Keratinocyte (primary cell): ENCODE data around the gene GLRX5. TPM values are rescaled to one million over a fixed set of nuclear protein-coding genes. Genes with fewer than 3 reads are reported as not detected.
"Not testable (repeated sequence)": the region's sequence is repeated elsewhere in the genome, so short reads cannot be mapped to it uniquely, and the experiment has no call there.

ENCODE experiments used
- DNase-seq: peaks from one replicate; pipeline ENCODE4 v3.0.0-alpha.2; 2011; ENCODE audit warnings: low read depth, missing footprints, low spot score
- FAIRE-seq: peaks from 2 replicates; lab custom pipeline; 2011; peaks lifted over from hg19 to GRCh38; lab: Jason Lieb, UNC
- H2AFZ ChIP-seq: 2 replicates; pipeline ENCODE4 v1.6.0; 2012; ENCODE audit warnings: low read length, control low read depth, inconsistent platforms; ENCODE audit not compliant: control insufficient read depth
- H3K27ac ChIP-seq: 2 replicates; pipeline ENCODE4 v1.5.1; 2011; ENCODE audit warnings: low read length; ENCODE audit not compliant: control insufficient read depth, insufficient read depth
- H3K27me3 ChIP-seq: 3 replicates; pipeline ENCODE4 v1.6.0; 2011; ENCODE audit warnings: low read length; ENCODE audit not compliant: control insufficient read depth, insufficient read depth; ENCODE audit errors: extremely low read depth
- H3K36me3 ChIP-seq, 2 experiments: 2 replicates in 1 of 2; 3 replicates in 1 of 2; pipeline ENCODE4 v1.5.1; 2011; ENCODE audit warnings: low read length in 2 of 2, mild to moderate bottlenecking in 1 of 2; ENCODE audit not compliant: control insufficient read depth in 2 of 2, insufficient read depth in 2 of 2; ENCODE audit errors: extremely low read depth in 1 of 2
- H3K4me1 ChIP-seq: 3 replicates; pipeline ENCODE4 v1.5.1; 2011; ENCODE audit warnings: low read length; ENCODE audit not compliant: control insufficient read depth, insufficient read depth; ENCODE audit errors: extremely low read depth
- H3K4me2 ChIP-seq: 3 replicates; pipeline ENCODE4 v1.6.0; 2011; ENCODE audit warnings: low read depth, low read length; ENCODE audit not compliant: control insufficient read depth, insufficient read depth; ENCODE audit errors: extremely low read depth
- H3K4me3 ChIP-seq, 3 experiments: fragments of 200-600 bp in 1 of 3; sonication (generic) in 1 of 3; 2 replicates in 2 of 3; 3 replicates in 1 of 3; pipeline ENCODE4 v1.5.1; 2011 to 2016; ENCODE audit warnings: low read length in 3 of 3, mild to moderate bottlenecking in 3 of 3, control low read depth in 2 of 3, inconsistent platforms in 1 of 3, low read depth in 1 of 3, mixed read lengths in 1 of 3, mixed run types in 1 of 3, moderate library complexity in 1 of 3; ENCODE audit not compliant: control insufficient read depth in 2 of 3, insufficient read depth in 2 of 3; ENCODE audit errors: extremely low read depth in 1 of 3
- H3K79me2 ChIP-seq: 2 replicates; pipeline ENCODE4 v1.6.0; 2012; ENCODE audit warnings: low read length; ENCODE audit not compliant: control insufficient read depth, insufficient read depth
- H3K9ac ChIP-seq: 3 replicates; pipeline ENCODE4 v1.6.0; 2011; ENCODE audit warnings: low read length; ENCODE audit not compliant: control insufficient read depth, insufficient read depth; ENCODE audit errors: extremely low read depth
- H3K9me1 ChIP-seq: 3 replicates; pipeline ENCODE4 v1.6.0; 2011; ENCODE audit warnings: low read length; ENCODE audit not compliant: control insufficient read depth, insufficient read depth; ENCODE audit errors: extremely low read depth
- H3K9me3 ChIP-seq: 2 replicates; pipeline ENCODE4 v1.5.1; 2012; ENCODE audit warnings: low read depth, low read length; ENCODE audit not compliant: control insufficient read depth
- H4K20me1 ChIP-seq: 3 replicates; pipeline ENCODE4 v1.6.0; 2011; ENCODE audit warnings: low read length; ENCODE audit not compliant: control insufficient read depth, insufficient read depth; ENCODE audit errors: extremely low read depth
- CTCF ChIP-seq, 3 experiments: IDR thresholded peaks in 1 of 3; conservative IDR thresholded peaks in 1 of 3; optimal IDR thresholded peaks in 1 of 3; 2 replicates in 2 of 3; 3 replicates in 1 of 3; pipeline versions ENCODE3 to v1.5.1; 2011; ENCODE audit warnings: low read length in 3 of 3, mild to moderate bottlenecking in 3 of 3, moderate library complexity in 2 of 3, control low read depth in 1 of 3, inconsistent platforms in 1 of 3; ENCODE audit not compliant: insufficient read depth in 2 of 3; ENCODE audit errors: extremely low read depth in 1 of 3
- EZH2 ChIP-seq: IDR thresholded peaks from one replicate; pipeline ENCODE4 v1.6.1; 2012; ENCODE audit warnings: inconsistent platforms, mild to moderate bottlenecking, low read length, moderate library complexity
- dilution Hi-C: fragments of 300-500 bp; cut with MboI; formaldehyde crosslinking; loops from one replicate; pipeline ENCODE4 v1.7.0; 2020; ENCODE audit warnings: low sequenced_read_pairs; ENCODE audit not compliant: extremely low pct_ligation_motif_present
- polyA plus RNA-seq, 5 experiments: library from polyadenylated mRNA; depleted of rRNA in 3 of 5; stranded (reverse) in 3 of 5; stranded (forward) in 1 of 5; unstranded in 1 of 5; fragments of >200 nt; gene quantifications; 1 replicate in 1 of 5; 2 replicates in 3 of 5; 3 replicates in 1 of 5; pipeline versions ENCODE4 v1.2.1 to v1.2.3, GENCODE V29; 2011 to 2012; ENCODE audit warnings: missing spikeins in 2 of 5, low read depth in 1 of 5, low replicate concordance in 1 of 5

Gene GLRX5
- polyA plus RNA-seq, 1 donor (not counting 4 experiments of a cell fraction or from before 2014, with no cell fraction given), result 60.9 TPM

- no peaks in the 10 kb centered on the region for H3K4me1 ChIP-seq
- no peaks in the 10 kb centered on the region for H3K27me3 ChIP-seq
- FAIRE-seq (no peak), DNase-seq (no peak)
- no peak overlapping the region for H3K4me2 ChIP-seq
- no peak overlapping the region for H3K9ac ChIP-seq
- H3K4me3 ChIP-seq, result no peak overlapping the region
- H3K36me3 ChIP-seq, result no peaks in the 10 kb centered on the region
- H3K9me3 ChIP-seq, result no peaks in the 10 kb centered on the region
- no peak overlapping the region for H2AFZ ChIP-seq
- no peaks in the 10 kb centered on the region for H3K9me1 ChIP-seq
- dilution Hi-C loops, result no loop called here
- H3K27ac ChIP-seq, result no peak overlapping the region
- TF ChIP-seq EZH2 (no peak), CTCF (optimal IDR thresholded peaks at IDR 0.05 in 1 of 3, IDR thresholded peaks at IDR 0.05 in 1 of 3, conservative IDR thresholded peaks at IDR 0.05 in 1 of 3; ENCODE audit: extremely low read depth in 1 of 3, insufficient read depth in 2 of 3, low read length in 3 of 3) (no peak)
- H3K79me2 ChIP-seq, result no peaks in the 10 kb centered on the region
- H4K20me1 ChIP-seq, result no peaks in the 10 kb centered on the region
These were observed 43.0 kb downstream of the GLRX5 start for GRCh38 chr14:95577870-95578269.

GRCh38 chr14:95583836-95584617 is 49.2 kb downstream of the GLRX5 start:
- H3K9ac ChIP-seq, DNase-seq, H3K9me1 ChIP-seq, H3K36me3 ChIP-seq, H3K27me3 ChIP-seq, H3K79me2 ChIP-seq, H4K20me1 ChIP-seq, H3K9me3 ChIP-seq, H3K4me1 ChIP-seq, H2AFZ ChIP-seq, FAIRE-seq, H3K4me3 ChIP-seq, H3K27ac ChIP-seq, dilution Hi-C loops, H3K4me2 ChIP-seq: not testable (repeated sequence)
